HEK293T (cell line): ENCODE measurements around the gene EOGT.

Experiments
- CTCF ChIA-PET: fragments of 350-600 bp; formaldehyde crosslinking; extraction: SDS; loops from one replicate; lab custom pipeline; 2021; ENCODE audit warnings: antibody characterized with exemption, inconsistent platforms; lab: Yijun Ruan, JAX
- POLR2A ChIA-PET: fragments of 350-600 bp; formaldehyde crosslinking; extraction: SDS; loops from one replicate; lab custom pipeline; 2020; ENCODE audit warnings: antibody characterized with exemption, inconsistent platforms; lab: Yijun Ruan, JAX
- DNase-seq: peaks from one replicate; pipeline ENCODE4 v3.0.0; 2012; ENCODE audit warnings: mixed read lengths; ENCODE audit errors: extremely low spot score
- ARNT ChIP-seq: fragments of 450-650 bp; IDR thresholded peaks from 2 replicates; pipeline ENCODE4 v1.6.1; 2017; ENCODE audit warnings: mild to moderate bottlenecking
- BHLHE40 ChIP-seq: fragments of 450-650 bp; IDR thresholded peaks from 2 replicates; pipeline ENCODE4 v1.6.1; 2016; ENCODE audit warnings: mild to moderate bottlenecking, moderate library complexity, borderline replicate concordance
- CTBP1 ChIP-seq: fragments of 450-650 bp; IDR thresholded peaks from 2 replicates; pipeline ENCODE4 v1.6.1; 2016; ENCODE audit warnings: borderline replicate concordance
- ELF4 ChIP-seq: fragments of 450-650 bp; IDR thresholded peaks from 2 replicates; pipeline ENCODE4 v1.6.1; 2017; ENCODE audit warnings: antibody characterized with exemption
- FOXA1 ChIP-seq: fragments of 450-650 bp; IDR thresholded peaks from 2 replicates; pipeline ENCODE4 v1.6.1; 2016; ENCODE audit warnings: mild to moderate bottlenecking
- FOXK2 ChIP-seq: fragments of 450-650 bp; IDR thresholded peaks from 2 replicates; pipeline ENCODE4 v1.6.1; 2016; ENCODE audit warnings: mild to moderate bottlenecking
- FOXM1 ChIP-seq: fragments of 450-650 bp; IDR thresholded peaks from 2 replicates; pipeline ENCODE4 v1.6.1; 2017; ENCODE audit warnings: mild to moderate bottlenecking, borderline replicate concordance
- HDGF ChIP-seq: fragments of 450-650 bp; IDR thresholded peaks from 2 replicates; pipeline ENCODE4 v1.6.1; 2017; ENCODE audit warnings: antibody characterized with exemption, borderline replicate concordance
- L3MBTL2 ChIP-seq: fragments of 450-650 bp; conservative IDR thresholded peaks from 2 replicates; pipeline ENCODE4 v1.6.1; 2016; ENCODE audit warnings: mild to moderate bottlenecking
- LEF1 ChIP-seq: fragments of 450-650 bp; IDR thresholded peaks from 2 replicates; pipeline ENCODE4 v1.6.1; 2017; ENCODE audit warnings: mild to moderate bottlenecking, borderline replicate concordance
- NFRKB ChIP-seq: fragments of 450-650 bp; IDR thresholded peaks from 2 replicates; pipeline ENCODE4 v1.6.1; 2016; ENCODE audit warnings: mild to moderate bottlenecking, moderate library complexity
- PKNOX1 ChIP-seq: fragments of 450-650 bp; IDR thresholded peaks from 2 replicates; pipeline ENCODE4 v1.6.1; 2016
- SP1 ChIP-seq: fragments of 450-650 bp; IDR thresholded peaks from 2 replicates; pipeline ENCODE4 v1.6.1; 2017
- SUZ12 ChIP-seq: fragments of 450-650 bp; IDR thresholded peaks from 2 replicates; pipeline ENCODE4 v1.6.1; 2016; ENCODE audit warnings: mild to moderate bottlenecking
- TARDBP ChIP-seq: fragments of 450-650 bp; IDR thresholded peaks from 2 replicates; pipeline ENCODE4 v1.6.1; 2016
- ZNF384 ChIP-seq: fragments of 450-650 bp; IDR thresholded peaks from 2 replicates; pipeline ENCODE4 v1.6.1; 2016

Gene EOGT

GRCh38 chr3:69044608-69045007 is 31.1 kb upstream of the EOGT start:
- TF ChIP-seq FOXA1 (no peak), CTBP1 (no peak), HDGF (no peak), NFRKB (no peak), SP1 (no peak), ELF4 (no peak), FOXK2 (no peak), FOXM1 (no peak), TARDBP (no peak), SUZ12 (no peak), BHLHE40 (no peak), L3MBTL2 (no peak), ARNT (no peak), LEF1 (no peak), PKNOX1 (no peak), ZNF384 (no peak)
- CTCF ChIA-PET: no interaction called here
- POLR2A ChIA-PET: interaction anchor here (1.9 kb wide), 1 partner anchor 32 kb away, joined by 4 read pairs; the partner anchor contains the start of gene EOGT
- no peak for DNase-seq

- CTCF ChIA-PET: no interaction called here
- POLR2A ChIA-PET: no interaction called here
- no peak for DNase-seq
Observed at GRCh38 chr3:69033470-69033869, 20.0 kb upstream of the EOGT start.

GRCh38 chr3:69032737-69033136 is 19.3 kb upstream of the EOGT start:
- no peak for TF ChIP-seq PKNOX1
- TF ChIP-seq FOXM1: no peak
- no peak for TF ChIP-seq L3MBTL2
- no peak for TF ChIP-seq SP1
- TF ChIP-seq TARDBP: no peak
- TF ChIP-seq CTBP1: no peak
- TF ChIP-seq LEF1: no peak
- TF ChIP-seq HDGF: no peak
- TF ChIP-seq FOXA1: no peak
- TF ChIP-seq ZNF384: no peak
- DNase-seq: no peak
- ChIA-PET CTCF (no interaction called here), POLR2A (no interaction called here)

More at GRCh38 chr3:69033470-69033869, 20.0 kb upstream of the EOGT start:
- no peak for TF ChIP-seq BHLHE40
- no peak for TF ChIP-seq HDGF
- no peak for TF ChIP-seq ELF4
- no peak for TF ChIP-seq FOXM1
- TF ChIP-seq CTBP1: no peak
- no peak for TF ChIP-seq SP1
- no peak for TF ChIP-seq TARDBP
- TF ChIP-seq NFRKB: no peak
- TF ChIP-seq L3MBTL2: no peak
- no peak for TF ChIP-seq FOXK2
- no peak for TF ChIP-seq ZNF384
- no peak for TF ChIP-seq SUZ12
- TF ChIP-seq ARNT: no peak
- no peak for TF ChIP-seq FOXA1
- no peak for TF ChIP-seq LEF1
- no peak for TF ChIP-seq PKNOX1

GRCh38 chr3:69032142-69032541 is 18.7 kb upstream of the EOGT start:
- no peak for DNase-seq
- no peak for TF ChIP-seq ARNT
- TF ChIP-seq FOXM1: no peak
- no peak for TF ChIP-seq SUZ12
- TF ChIP-seq HDGF: no peak
- CTCF ChIA-PET: no interaction called here
- POLR2A ChIA-PET: no interaction called here

GRCh38 chr3:69031635-69032034 is 18.2 kb upstream of the EOGT start:
- TF ChIP-seq ARNT (no peak), L3MBTL2 (no peak), TARDBP (no peak), ELF4 (no peak), HDGF (no peak), CTBP1 (no peak), SUZ12 (no peak), SP1 (no peak), BHLHE40 (no peak), ZNF384 (no peak), FOXM1 (no peak)
- POLR2A ChIA-PET: no interaction called here
- CTCF ChIA-PET: no interaction called here
- no peak for DNase-seq

GRCh38 chr3:69020857-69021256 is 7.4 kb upstream of the EOGT start:
- no peak for DNase-seq
- ChIA-PET POLR2A (no interaction called here), CTCF (interaction anchor here (0.6 kb wide), 1 partner anchor 27 kb away, joined by 3 read pairs; no protein-coding TSS in a partner anchor)
- no peak for TF ChIP-seq ZNF384
- TF ChIP-seq BHLHE40: no peak
- TF ChIP-seq L3MBTL2: no peak
- TF ChIP-seq ARNT: no peak
- no peak for TF ChIP-seq ELF4
- no peak for TF ChIP-seq CTBP1
- no peak for TF ChIP-seq SP1
- no peak for TF ChIP-seq LEF1
- TF ChIP-seq TARDBP: no peak
- TF ChIP-seq FOXA1: no peak
- no peak for TF ChIP-seq NFRKB
- TF ChIP-seq HDGF: no peak
- TF ChIP-seq SUZ12: no peak
- TF ChIP-seq FOXM1: no peak
- TF ChIP-seq FOXK2: no peak
- no peak for TF ChIP-seq PKNOX1
